HG03135 (cell line): ENCODE measurements around the gene CLSTN2.
"Not testable (repeated sequence)": the region's sequence is repeated elsewhere in the genome, so short reads cannot be mapped to it uniquely, and the experiment has no call there.

Experiments
- ATAC-seq: cut with Tn5 transposase; IDR thresholded peaks from one replicate; pipeline ENCODE4 v1.9.1; 2021; ENCODE audit warnings: mild to moderate bottlenecking, moderate library complexity; ENCODE audit not compliant: unreplicated experiment

CLSTN2 gene

DNA sequence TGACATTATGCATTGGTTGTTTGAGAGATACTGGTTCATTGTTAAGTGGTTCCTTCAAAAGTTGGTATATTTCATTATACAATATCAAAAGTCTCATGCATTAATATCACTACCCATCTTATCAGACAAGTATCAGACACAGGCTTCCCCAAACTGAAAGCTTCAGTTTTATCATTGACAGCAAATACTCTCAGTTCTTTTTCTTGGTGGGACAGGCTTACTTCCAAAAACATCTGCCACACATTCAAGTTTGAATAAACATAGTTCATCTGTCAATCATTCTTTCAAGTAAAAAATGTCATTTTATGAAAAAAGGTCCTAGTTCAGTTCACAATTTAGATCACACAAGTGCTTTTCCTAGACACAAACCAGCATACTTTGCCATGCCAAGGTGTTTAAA is 462.9 kb downstream of the CLSTN2 start:
- ATAC-seq = no peak

GRCh38 chr3:140398387-140398786 is 463.4 kb downstream of the CLSTN2 start:
- no peak for ATAC-seq

DNA sequence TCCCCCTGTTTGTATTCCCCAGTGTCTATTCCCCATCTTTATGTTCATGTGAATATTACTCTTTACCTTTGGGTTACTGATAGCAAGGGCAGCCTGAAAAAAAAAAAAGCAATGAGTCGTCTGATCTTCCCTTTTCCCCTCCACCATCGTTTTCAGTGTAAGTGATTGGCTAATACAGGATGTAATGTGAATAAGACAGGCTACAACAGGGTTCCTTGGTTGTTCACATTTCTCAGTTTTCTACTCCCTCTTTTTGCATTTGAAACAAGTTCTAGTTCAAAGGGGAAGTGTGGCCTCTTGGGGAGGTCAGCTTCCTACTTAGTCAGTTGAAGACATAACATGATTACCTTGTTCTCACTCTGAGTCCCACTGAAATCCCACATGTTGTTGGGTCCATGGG is 464.9 kb downstream of the CLSTN2 start:
- no peak for ATAC-seq

- ATAC-seq = no peak
Observed at GRCh38 chr3:140403079-140403478, 468.1 kb downstream of the CLSTN2 start.

DNA sequence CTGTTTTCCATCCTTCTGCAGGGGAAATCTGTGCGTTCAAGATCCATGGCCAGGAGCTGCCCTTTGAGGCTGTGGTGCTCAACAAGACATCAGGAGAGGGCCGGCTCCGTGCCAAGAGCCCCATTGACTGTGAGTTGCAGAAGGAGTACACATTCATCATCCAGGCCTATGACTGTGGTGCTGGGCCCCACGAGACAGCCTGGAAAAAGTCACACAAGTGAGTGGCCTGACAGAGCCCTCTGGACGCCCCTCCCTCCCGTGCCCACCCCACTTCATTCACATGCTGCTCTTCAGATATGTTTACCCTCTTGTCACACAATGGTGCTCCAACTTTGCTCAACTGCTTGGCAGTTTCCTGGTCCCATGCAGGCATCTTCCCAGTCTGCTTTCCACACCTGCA is 468.6 kb downstream of the CLSTN2 start:
- no peak for ATAC-seq

DNA sequence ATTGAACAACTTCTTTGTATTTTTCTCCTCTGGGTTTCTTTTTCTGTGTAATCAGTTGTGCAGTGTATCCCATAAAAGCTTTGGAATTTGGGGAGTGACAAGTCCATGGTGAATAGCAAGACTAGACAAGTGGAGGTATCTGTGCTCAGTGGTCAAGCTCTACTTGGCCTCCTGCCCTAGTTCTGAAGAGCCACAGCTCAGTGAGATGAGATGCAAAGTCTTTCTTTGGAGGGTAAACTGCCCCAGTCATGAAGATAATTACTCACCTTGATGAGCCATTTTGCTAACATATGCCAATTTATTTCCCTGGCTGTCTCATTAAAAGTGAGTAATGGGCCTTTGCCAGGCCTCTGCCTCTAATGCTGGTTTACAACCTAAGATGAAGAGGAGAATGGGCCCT is 471.7 kb downstream of the CLSTN2 start:
- ATAC-seq = no peak

DNA sequence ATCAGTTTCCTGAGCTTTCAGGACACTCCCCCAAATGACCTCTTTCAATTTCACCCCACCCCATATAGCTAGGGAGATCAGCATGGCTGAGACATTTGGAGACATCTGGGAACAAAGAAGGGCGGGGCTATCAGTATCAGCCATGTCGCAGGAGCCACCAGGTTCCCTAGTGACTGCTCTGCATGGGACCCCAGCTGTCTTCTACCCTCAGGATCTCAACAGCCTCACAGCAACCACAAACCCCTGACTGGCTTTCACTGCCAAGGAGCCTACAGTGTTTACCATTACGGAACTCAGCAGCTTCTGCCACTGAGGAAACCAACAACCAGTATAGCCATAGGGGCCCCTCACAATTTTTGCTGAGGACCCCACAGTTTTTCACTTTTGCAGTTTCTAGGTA is 473.3 kb downstream of the CLSTN2 start:
- ATAC-seq = no peak

DNA sequence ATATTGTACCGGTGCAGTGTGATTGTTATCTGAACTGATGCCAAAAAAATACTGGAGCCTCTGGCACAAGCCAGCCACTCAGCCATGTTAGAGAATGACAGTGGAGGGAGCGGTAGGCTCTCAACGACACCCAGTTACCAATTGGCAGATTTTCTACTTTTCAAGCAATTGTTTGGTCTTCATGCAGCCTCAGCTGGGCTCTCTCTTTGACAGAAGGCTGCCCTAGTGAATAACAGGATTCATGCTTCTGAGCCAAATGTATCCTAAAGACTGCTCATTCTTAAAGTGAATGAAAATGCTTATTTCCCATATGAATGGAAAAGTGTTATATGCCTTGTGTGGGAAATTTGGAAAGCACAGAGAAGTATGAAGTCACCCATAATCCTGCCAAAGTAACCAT is 481.7 kb downstream of the CLSTN2 start:
- no peak for ATAC-seq

GRCh38 chr3:140420621-140421357 is 485.8 kb downstream of the CLSTN2 start:
- ATAC-seq = no peak

GRCh38 chr3:140421884-140422283 is 486.9 kb downstream of the CLSTN2 start:
- no peak for ATAC-seq

DNA sequence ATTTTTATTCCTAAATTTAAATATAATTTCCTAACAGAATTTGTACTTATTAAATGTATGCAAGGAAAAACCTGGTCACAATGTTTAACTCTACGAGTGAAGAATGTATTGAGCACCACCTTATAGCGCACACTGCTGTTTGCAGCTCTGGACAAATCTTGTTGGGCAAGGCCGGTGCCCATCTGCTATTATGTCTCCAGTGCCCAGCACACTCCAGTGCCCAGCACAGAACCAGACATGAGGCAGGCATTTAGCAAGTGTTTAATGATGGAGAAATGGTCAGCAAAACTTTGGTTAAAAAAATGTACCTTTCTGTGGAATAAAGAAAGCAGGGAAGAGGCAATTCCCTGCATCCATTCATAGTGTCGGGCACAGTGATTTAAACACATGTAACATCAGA is 488.2 kb downstream of the CLSTN2 start:
- ATAC-seq = no peak

- not testable (repeated sequence) for ATAC-seq
Observed at GRCh38 chr3:140423574-140423973, 488.6 kb downstream of the CLSTN2 start.

DNA sequence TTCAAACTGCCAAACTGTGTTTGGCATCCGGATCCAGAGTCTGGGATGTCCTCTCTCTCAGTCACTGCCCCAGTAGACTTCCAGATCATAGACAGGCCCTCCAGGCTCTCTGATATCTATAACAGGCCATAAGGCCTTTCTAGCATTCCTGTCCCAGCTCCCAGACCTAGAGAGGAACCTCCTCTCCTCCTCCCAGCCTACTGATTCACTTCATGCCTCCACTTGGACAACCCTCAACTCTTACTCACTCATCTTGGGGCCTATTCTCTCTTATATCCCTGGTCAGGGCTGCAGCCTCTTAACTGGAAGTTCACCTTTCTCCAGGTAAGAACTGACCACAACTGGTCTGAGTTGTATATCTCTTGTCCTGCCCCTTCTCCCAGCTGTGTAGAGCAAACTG is 489.2 kb downstream of the CLSTN2 start:
- ATAC-seq = no peak

- no peak for ATAC-seq
Observed at GRCh38 chr3:140424726-140425125, 489.7 kb downstream of the CLSTN2 start.

DNA sequence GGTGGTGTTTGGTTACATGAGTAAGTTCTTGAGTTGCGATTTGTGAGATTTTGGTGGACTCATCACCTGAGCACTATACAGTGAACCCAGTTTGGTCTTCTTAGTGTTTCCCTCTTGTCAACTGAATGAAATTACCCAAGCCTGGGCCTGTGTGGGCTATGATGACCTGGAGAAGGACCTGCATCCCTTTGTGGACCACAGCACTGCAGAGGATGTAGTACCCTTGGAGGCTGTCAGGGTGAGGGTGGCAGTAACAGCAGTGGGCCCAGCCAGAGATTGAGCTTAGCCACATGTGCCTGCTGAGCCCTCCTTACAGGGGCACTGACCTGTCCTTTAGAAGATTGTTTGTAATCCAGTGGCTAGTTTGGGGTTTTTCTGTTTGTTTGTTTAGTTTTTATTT is 492.8 kb downstream of the CLSTN2 start:
- no peak for ATAC-seq

DNA sequence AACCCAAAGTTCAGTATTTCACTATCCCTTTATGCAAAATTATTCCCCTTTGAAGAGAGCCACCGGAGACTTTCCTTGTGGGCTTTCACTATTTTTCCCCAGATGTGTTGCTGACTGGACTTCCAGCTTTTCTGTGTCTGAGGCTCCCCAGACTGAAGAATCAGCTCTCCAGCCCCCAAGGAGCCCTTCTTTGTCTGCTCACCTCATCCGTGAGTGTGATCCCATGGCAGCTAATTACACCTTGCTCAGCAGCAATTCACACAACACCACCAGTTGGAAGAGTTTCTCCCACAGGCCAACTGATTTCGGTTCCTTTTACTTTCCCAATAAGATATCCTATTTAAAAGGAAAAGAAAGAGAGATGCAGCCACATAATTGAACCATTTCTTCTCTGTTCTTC is 493.4 kb downstream of the CLSTN2 start:
- ATAC-seq = no peak

- ATAC-seq = no peak
Observed at GRCh38 chr3:140429791-140430190, 494.8 kb downstream of the CLSTN2 start.

- ATAC-seq = no peak
Observed at GRCh38 chr3:140430494-140430893, 495.5 kb downstream of the CLSTN2 start.

- ATAC-seq = no peak
Observed at GRCh38 chr3:140432229-140432669, 497.3 kb downstream of the CLSTN2 start.

DNA sequence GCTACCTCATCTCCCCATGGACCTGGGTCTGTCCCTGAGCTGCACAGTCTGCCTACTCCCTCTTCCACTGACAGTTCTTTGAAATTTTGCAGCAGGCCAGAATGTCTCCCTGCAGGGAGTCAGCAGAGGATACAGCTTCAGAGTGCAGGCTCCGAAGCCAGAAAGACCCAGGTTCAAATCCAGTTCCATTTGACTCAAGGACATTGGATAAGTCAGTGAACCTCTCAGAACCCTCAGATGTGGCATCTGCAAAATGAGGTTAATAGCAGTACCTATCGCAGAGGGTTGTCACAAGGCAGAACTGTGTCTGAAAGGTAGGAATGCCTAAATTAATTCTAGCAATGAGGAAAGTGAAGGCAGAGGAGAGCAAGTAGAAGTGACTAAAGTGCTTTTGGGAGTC is 498.4 kb downstream of the CLSTN2 start:
- no peak for ATAC-seq

GRCh38 chr3:140434261-140434905 is 499.4 kb downstream of the CLSTN2 start:
- ATAC-seq = no peak

- no peak for ATAC-seq
Observed at GRCh38 chr3:140436421-140436820, 501.4 kb downstream of the CLSTN2 start.
